ENCODE data around the gene KRT27.
"Not testable (repeated sequence)": the region's sequence is repeated elsewhere in the genome, so short reads cannot be mapped to it uniquely, and the experiment has no call there.

The KRT27 gene, protein sequence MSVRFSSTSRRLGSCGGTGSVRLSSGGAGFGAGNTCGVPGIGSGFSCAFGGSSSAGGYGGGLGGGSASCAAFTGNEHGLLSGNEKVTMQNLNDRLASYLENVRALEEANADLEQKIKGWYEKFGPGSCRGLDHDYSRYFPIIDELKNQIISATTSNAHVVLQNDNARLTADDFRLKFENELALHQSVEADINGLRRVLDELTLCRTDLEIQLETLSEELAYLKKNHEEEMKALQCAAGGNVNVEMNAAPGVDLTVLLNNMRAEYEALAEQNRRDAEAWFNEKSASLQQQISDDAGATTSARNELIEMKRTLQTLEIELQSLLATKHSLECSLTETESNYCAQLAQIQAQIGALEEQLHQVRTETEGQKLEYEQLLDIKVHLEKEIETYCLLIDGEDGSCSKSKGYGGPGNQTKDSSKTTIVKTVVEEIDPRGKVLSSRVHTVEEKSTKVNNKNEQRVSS

DNA sequence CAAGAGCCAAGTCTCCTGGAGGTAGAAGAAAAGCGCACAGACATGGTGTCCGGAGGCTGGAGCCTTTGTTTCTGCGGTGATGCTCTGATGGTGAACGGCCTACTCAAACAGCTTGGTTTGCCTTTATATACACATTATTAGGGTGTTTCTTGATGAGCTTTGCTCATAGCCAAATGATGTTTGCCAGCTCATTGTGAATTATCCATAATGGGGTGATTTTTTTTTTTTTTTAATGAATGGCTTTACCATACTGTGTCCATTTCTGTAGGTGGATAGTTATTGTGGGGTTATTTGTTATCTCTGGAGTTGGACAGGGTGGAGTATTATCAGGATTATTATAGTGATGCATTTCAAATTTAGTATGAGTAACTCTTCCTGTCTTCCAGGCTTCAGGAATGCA, at the start of gene KRT27:
Gene KRT27 (minus strand): TSS at position 101 of the 400 bp plus-strand sequence. CDS start 57 bp downstream, at position 44.
- DNase-seq = no peak

DNA sequence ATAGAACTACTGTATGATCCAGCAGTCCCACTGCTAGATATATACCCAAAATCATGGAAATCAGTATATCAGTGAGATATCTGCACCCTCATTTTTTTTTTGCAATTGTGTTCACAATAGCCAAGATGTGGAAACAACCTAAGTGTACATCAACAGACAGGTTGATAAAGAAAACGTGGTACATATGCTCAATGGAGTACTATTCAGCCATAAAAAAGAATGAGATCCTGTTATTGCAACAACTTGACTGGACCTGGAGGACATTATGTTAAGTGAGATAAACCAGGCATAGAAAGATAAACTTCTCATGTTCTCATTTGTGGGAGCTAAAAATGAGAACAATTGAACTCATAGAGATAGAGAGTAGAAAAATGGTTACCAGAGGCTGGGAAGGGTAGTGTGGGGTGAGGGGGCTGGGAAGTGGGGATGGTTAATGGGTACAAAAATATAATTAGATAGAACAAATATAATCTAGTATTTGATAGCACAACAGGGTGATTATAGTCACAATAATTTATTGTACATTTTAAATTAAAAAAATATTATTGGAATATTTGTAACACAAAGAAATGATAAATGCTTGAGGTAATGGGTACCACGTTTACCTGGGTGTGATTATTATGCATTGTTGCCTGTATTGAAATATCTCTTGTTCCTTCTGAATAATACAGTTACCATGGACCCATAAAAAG, 47.9 kb upstream of the KRT27 start:
- DNase-seq = no peak

DNA sequence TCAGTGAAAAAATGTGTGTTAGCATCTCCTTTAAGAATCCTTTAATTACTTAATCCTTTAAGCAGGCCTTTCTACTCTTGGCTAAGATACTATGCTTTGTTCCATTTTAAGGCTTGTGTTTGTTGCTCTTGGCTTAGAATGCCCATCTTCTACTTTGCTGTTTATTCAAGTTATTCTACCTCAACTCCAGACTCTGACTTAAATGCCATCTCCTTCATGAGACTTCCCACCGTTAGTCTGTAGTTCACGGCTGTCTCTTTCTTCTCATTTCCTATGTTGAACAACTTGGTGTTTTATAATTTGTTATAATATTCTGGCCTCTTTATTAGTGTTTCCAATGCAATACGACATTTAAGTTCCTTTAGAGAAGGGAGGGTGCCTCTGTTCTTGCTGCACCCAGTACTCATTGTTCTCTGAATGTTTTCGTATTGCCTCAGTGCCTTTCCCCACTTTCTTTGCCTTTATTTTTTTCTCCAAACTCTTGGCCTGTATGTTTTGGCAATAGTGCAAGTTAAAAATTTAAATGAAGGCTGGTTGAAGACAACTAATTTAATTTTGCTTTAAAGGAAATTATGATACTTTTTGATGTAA, 46.2 kb upstream of the KRT27 start:
- DNase-seq = no peak

DNA sequence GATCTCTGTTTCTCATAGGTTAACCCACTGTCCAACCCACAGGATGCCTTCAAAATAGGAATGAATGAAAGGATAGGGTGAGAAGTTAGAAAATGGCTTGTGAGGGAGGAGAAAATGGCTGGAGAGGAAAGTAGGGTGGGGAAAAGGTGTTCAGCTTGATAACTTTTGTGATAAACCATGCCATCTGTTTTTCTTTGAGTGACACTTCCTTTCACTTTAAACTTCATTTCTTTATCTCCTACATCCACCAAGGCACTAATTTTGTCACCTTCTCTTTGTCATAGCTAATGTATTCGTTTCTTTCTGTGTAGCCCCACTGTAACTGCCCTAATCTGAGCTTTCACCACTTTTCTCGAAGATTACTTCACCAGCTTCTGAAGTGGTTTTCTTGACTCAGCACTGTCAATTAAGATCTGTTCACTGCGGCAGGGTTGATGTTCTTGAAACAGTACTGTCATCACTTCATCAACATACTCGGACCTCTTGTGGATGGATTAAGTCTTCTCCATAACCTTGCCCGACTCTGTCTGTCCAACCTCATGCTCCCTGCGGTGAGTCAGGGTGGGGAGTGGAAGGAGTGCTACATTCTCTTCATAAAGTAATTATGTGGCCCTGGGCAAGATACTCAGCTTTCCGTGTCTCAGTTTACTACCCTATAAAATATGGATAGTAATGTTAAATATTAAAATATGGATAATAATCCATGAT, 45.5 kb upstream of the KRT27 start:
- DNase-seq = no peak

DNA sequence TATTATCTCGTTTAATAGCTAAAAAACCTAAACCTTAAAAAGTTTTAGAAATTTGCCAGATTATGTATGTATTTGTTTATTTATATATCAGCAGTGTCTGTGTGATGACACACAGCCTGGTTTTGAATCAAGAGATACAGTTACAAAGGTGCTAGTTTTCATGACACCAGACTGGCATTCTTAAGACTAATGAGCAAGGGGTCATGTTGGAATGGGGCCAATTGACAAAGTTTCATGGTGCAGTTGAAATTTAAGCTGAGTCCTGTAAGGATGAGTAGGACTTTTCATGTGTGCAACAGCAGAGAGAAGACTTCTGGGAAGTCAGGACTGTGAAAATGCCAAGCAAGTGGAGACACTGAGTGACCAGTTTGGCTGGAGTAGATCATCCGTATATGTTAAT, 43.2 kb upstream of the KRT27 start:
- no peak for DNase-seq

DNA sequence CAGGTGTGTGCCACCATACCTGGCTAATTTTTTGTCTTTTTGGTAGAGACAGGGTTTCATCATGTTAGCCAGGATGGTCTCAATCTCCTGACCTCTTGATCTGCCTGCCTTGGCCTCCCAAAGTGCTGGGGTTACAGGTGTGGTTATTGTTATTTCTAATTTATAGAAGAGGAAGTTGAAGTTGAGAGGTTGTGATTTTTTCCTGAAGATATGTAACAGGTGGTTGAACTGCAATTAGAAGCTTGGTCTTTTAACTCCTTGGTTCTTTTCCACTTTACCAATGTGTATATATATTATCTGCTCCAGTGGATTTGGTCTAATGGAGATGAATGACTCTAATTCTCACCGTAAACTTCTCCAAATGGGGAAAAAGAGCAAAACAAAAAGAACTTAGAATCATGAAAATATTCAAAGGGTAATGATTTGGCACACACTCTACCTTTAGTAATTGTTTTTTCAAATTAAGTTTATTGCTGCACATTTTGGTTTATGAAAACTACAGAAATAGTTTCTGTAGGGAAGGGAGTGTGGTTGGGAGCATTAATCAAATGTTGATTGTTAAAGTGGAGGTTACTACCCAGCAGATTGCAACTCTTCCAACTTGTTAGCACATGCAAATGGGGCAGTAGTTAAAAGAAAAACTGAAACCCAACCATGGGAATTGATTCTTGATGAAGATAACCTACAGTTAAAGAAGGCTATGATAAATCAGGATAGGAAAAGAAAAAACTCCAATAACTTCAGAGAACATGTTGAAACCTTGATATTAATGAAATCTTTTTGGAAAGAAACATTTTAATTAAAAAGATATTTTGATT, 41.9 kb upstream of the KRT27 start:
- no peak for DNase-seq

DNA sequence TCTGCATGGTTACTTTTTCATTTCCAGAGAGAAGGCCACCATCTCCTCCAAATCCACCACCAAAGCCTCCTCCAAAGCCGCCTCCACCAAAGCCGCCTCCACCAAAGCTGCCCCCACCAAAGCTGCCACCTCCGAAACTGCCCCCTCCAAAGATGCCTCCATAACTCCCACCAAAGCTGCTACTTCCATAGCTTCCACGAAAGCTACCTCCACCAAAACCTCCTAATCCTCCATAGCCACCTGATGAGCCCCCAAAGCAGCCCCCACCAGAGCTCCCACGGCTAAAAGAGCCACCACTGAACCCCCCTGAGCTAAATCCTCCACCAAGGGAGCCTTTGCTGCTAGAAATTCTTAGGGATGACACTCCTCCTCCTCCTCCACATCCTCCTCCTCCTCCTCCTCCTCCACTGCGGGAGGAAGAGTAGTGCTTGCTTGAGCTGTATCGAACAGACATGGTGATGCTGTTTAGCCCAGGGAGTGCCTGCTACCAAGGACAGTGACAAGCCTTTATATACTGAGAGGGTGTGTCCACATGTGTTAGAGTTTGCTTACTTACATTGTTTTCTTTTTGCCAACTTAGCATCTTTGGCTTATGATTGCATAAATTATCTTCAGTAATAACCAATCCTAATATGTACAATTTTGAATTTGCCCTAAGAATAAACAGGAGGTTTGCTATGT, 39.9 kb upstream of the KRT27 start, which contains the start of gene KRT10:
Gene KRT10 (minus strand): TSS at position 483 of the 681 bp plus-strand sequence. CDS start 29 bp downstream, at position 454.
- no peak for DNase-seq

DNA sequence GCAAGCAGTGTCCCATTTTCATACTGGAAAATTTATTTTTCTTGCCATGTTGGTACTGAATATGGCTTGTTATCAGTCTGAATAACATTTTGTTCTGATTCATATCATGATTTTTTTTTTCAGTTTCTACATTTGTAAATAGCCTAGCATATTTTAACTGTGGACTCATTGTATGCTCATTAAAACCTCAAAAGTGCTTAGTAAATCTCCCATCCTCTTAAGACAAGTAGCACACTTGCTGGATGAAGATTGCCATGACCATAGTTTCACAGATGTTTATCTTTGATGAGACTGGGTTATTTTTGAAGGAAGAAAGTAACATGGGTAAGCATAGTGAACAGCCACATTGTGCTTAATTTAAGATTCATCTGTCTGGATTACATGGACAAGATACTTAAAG, 39.2 kb upstream of the KRT27 start:
- no peak for DNase-seq

DNA sequence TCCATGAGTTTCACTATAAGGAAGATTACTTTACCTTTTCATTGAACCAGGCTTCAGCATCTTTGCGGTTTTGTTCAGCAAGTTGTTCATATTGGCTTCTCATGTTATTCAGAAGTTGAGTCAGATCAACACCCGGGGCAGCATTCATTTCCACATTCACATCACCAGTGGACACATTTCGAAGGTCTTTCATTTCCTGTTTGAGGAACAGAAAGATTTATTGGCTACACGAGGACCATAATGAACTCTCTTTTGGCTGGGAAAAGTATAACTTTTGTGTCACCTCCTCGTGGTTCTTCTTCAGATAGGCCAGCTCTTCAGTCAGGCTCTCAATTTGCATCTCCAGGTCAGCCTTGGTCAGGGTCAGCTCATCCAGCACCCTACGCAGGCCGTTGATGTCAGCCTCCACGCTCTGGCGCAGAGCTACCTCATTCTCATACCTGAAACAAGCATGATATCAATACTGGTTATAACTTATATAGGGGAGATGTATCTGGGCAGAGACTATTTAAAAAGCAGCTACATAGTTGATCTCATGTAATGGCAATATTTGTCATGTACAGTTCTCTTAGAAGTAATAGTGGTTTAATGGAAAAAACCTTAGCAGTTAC, 38.0 kb upstream of the KRT27 start:
- DNase-seq = no peak

DNA sequence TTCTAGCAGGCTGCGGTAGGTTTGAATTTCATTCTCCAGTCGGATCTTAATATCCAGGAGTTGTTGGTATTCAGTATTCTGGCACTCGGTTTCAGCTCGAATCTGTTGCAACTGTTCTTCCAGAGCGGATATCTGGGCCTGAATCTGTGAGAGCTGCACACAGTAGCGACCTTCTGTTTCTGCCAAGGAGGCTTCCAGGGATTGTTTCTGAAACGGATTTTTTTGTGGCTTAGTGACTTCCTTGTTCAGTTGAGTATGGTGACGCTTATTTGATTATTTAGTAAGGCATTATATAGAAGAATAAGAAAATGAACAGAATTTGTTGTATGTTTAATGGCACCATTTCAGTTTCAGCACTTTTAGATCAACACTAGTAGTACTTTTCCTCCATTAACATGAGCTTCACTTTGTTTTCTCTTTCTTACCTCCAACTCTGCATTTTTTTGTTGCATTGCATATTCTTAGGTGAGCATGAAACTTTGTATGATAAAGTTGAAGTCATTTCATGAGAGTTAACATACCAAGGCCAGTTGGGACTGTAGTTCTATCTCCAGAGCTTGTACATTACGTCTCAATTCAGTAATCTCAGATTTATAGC, 37.3 kb upstream of the KRT27 start:
- DNase-seq = no peak

DNA sequence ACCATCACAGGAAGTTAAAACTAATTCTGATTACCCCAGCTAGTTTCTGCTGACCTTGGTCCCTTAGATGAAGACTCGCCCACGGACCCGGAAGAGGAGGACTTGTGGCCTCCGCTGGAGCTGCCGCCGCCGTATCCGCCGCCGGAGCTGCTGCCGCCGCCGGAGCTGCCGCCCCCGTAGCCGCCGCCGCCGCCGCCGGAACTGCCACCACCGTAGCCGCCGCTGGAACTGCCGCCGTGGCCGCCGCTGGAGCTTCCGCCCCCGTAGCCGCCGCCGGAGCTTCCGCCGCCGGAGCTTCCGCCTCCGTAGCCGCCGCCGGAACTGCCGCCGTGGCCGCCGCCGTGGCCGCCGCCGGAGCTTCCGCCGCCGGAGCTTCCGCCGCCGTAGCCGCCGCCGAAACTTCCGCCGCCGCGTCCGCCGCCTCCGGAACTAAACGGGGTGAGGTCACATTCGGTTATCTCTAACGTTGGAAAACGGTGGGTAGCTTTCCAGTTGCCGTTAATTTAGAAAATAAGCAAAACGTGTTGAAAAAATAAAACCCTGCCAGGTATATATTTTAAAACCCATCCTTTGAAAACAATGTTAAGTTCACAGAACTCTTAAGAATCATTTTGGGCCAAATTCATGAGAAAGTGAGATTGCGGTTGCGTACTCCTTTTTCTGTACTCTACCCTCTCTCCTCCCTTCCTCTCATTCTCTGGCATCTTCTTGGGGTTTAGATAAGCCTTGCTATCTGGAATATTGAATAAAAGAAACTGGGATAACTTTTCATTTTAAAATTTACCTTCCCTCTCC, 36.6 kb upstream of the KRT27 start:
- peak; percentile 50 for DNase-seq

DNA sequence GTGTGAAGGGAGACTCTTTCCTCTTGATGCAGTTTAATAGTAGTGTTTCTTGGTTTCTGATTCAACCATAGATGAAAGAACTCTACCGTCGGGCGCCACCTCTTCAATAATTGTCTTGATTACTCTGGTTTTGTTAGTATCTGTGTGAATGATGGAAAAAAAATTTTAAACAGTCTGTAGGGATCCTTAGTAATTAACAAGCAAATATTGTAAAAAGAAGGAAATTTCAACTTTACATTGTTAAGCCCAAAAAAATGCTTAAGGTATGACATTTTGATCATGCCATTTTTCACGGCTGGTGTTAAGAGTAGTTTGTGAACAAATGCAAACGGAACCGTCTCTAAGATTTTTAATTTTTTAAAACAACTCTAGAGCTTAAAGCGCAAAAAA, 36.0 kb upstream of the KRT27 start:
- no peak for DNase-seq

DNA sequence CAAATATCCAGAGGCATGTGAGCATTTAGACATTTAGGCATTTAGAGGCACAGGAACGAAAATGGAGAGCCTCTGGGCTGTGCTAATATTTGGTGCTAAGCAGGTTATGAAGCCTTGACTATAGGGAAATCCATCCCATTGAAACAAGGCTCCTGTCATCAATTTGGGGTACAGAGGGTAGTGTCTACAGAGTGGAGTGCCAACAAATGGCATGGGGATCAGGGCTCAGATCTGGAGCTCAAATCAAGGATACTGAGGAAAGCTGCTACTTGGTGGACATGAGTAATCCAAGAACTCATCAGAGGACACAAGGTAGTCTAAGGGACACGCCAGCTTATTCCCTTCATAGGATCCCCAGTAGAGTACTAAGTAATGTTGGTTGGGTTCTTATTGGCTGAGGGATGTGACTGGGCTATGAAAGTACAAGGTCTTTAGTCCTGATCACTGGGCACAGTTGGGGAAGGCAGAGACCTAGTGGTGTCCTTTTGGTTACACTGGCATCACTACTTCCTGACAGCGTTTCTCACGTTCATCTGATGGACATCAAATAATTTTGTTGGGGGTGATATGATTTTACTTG, 34.8 kb upstream of the KRT27 start:
- DNase-seq = no peak

DNA sequence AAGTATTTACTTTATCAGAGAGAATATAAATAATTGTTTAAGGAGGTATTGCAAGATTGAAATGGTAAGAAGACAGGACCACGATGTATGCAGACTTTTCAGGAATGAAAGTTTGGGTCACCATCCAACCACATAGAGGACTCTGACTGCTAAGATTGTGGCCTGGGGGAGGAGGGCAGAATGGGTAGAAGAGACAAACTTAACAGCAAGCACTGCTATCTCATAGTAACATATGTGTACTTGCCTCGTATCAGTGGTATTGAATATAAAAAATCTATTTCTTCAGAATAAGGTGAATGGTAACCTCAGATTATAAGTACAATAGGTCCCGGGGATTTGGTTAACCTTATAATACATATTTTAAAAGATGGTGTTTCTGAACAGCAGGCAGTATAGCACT, 34.2 kb upstream of the KRT27 start:
- DNase-seq = no peak

DNA sequence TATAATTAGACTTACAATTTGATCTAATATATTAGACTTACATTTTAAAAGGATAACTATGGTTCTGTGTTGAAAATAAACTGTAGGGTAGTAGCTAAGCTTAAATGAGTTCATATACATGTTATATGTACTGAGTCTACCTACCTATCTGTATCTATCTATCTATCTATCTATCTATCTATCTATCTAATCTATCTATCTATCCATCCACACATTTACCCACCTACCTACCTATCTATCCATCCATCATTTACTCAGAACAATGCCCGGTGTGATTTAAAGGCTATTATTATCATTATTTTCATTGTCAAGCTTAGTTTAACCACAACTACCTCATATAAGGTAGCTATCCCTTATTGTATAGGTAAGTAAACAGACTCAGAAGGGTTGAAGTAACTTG, 33.0 kb upstream of the KRT27 start:
- no peak for DNase-seq

DNA sequence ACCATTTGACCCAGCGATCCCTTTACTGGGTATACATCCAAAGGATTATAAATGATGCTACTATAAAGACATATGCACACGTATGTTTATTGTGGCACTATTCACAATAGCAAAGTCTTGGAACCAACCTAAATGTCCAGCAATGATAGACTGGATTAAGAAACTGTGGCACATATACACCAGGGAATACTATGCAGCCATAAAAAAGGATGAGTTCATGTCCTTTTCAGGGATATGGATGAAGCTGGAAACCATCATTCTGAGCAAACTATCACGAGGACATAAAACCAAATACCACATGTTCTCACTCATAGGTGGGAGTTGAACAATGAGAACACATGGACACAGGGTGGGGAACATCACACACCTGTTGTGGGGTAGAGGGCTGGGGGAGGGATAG, 32.3 kb upstream of the KRT27 start:
- not testable (repeated sequence) for DNase-seq

DNA sequence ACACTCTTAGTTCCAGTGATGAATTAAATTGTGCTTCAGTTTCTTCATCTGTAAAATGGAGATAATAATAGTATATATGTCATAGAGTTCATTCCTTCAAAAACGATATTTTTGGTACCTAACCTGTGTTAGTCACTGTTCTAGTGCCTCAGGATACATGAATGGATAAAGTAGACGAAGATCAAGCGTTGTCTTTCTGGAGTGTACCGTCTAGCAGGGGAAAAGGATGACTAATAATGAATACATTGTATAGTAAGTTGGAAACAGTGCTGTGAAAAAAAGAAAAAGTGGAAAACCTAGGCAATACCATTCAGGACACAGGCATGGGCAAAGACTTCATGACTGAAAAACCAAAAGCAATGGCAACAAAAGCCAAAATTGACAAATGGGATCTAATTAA, 31.5 kb upstream of the KRT27 start:
- DNase-seq = no peak

DNA sequence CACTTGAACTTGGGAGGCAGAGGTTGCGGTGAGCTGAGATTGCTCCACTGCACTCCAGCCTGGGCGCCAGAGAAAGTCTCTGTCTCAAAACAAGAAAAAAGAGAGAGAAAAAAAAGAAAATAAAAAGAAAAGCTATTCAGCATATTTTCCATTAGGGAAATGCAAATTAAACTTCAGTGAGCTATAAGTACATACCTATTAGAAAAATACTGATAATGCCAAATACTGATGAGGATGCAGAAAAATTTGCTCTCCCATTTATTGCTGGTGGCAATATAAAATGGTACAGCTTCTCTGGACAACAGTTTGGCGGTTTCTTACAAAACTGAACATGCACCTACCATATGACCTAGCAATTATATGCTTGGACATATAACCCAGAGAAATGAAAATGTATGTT, 30.3 kb upstream of the KRT27 start:
- DNase-seq = no peak

DNA sequence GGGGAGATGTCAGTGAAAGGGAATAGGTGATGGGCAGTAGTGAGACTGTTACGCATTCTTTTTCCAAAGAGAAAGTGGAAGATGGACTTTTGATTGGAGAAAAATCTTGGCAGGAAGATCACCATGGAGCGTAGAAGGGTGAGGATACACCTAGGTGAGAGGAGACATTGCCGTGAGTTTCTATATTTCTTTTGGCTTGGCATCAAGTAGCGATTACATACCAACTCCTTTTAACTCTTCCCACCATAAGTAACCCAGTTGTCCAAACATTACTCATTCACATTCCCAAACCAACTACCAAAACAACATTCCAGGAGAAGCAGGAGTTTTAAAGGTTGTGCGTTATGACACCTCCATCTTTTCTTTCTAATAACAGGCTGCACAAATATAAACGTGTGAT, 28.1 kb upstream of the KRT27 start:
- DNase-seq = no peak

Measured in SHP77 treated with DMSO at 0.1 percent for 48 hours (cell line).